K562 (cell line): ENCODE data around the gene SLC39A11. TPM values are rescaled to one million over a fixed set of nuclear protein-coding genes. Genes with fewer than 3 reads are reported as not detected.

Source experiments
- ATAC-seq: fragments of 200-7000 bp; cut with Tn5 transposase; 3 replicates; pipeline ENCODE4 v1.9.1; 2020; ENCODE audit warnings: moderate library complexity
- BruUV-seq: library from RNA; stranded (reverse); fragments of 400-500 nt; replicated peaks from 2 replicates; lab custom pipeline; 2021; lab: Mats Ljungman, UMichigan
- CTCF ChIA-PET: fragments of 300-600 bp; formaldehyde crosslinking; extraction: SDS; loops from one replicate; lab custom pipeline; 2021; ENCODE audit warnings: low intra/inter-chr PET ratio; lab: Yijun Ruan, JAX
- POLR2A ChIA-PET: fragments of 300-600, 350-650 bp; sonication (Branson Sonifier 250); formaldehyde crosslinking; extraction: SDS; loops from one replicate; lab custom pipeline; 2021; ENCODE audit warnings: antibody characterized with exemption, inconsistent platforms; lab: Yijun Ruan, JAX
- DNase-seq, 4 experiments: peaks; one replicate each; pipeline versions ENCODE4 v3.0.0 to v3.0.0-alpha.2; 2011 to 2018; ENCODE audit warnings: low spot score in 3 of 4, mixed read lengths in 3 of 4; ENCODE audit errors: extremely low read depth in 1 of 4
- FAIRE-seq: peaks from 2 replicates; lab custom pipeline; 2011; peaks lifted over from hg19 to GRCh38; lab: Jason Lieb, UNC
- H2AFZ ChIP-seq: 2 replicates; pipeline ENCODE4 v1.6.0; 2011; ENCODE audit warnings: low read depth, low read length, control low read depth, inconsistent platforms
- H3K27ac ChIP-seq: fragments of 200-600 bp; 3 replicates; pipeline ENCODE4 v1.8.0; 2011; ENCODE audit warnings: low read depth, mild to moderate bottlenecking, control low read depth, inconsistent platforms, low read length, moderate library complexity, mixed read lengths; ENCODE audit errors: extremely low read depth
- H3K27me3 ChIP-seq, 2 experiments: fragments of 300-600 bp in 1 of 2; 2 replicates in 1 of 2; 3 replicates in 1 of 2; pipeline versions ENCODE4 v1.6.0 to v1.8.0; 2011; ENCODE audit warnings: inconsistent platforms in 2 of 2, low read length in 2 of 2, mild to moderate bottlenecking in 1 of 2, mixed read lengths in 1 of 2, moderate library complexity in 1 of 2; ENCODE audit not compliant: control insufficient read depth in 2 of 2, insufficient read depth in 2 of 2
- H3K36me3 ChIP-seq: fragments of 300-600 bp; 3 replicates; pipeline ENCODE4 v1.8.0; 2011; ENCODE audit warnings: mild to moderate bottlenecking, low read length, inconsistent platforms; ENCODE audit not compliant: control insufficient read depth, insufficient read depth
- H3K4me1 ChIP-seq, 2 experiments: fragments of 200-600 bp in 1 of 2; replicated peaks in 1 of 2; 2 replicates in 1 of 2; 3 replicates in 1 of 2; pipeline versions ENCODE4 v1.5.1 to v1.8.0; 2011; ENCODE audit warnings: inconsistent platforms in 2 of 2, low read length in 2 of 2, mild to moderate bottlenecking in 1 of 2, mixed read lengths in 1 of 2, moderate library complexity in 1 of 2; ENCODE audit not compliant: control insufficient read depth in 2 of 2, insufficient read depth in 2 of 2
- H3K4me2 ChIP-seq: 2 replicates; pipeline ENCODE4 v1.6.1; 2011; ENCODE audit warnings: low read length, control low read depth, inconsistent platforms, mixed read lengths; ENCODE audit not compliant: insufficient read depth
- H3K4me3 ChIP-seq: fragments of 200-600 bp; sonication (generic), shearing (Covaris generic); 2 replicates; pipeline ENCODE4 v1.5.1; 2016; ENCODE audit warnings: control low read depth, inconsistent platforms
- H3K79me2 ChIP-seq: fragments of 200-600 bp; 3 replicates; pipeline ENCODE4 v1.8.0; 2011; ENCODE audit warnings: low read length, inconsistent platforms; ENCODE audit not compliant: control insufficient read depth, insufficient read depth
- H3K9ac ChIP-seq, 2 experiments: 2 replicates each; pipeline versions ENCODE4 v1.6.0 to v1.6.1; 2011; ENCODE audit warnings: low read depth in 2 of 2, low read length in 2 of 2, control low read depth in 1 of 2, inconsistent platforms in 1 of 2, mild to moderate bottlenecking in 1 of 2, mixed read lengths in 1 of 2; ENCODE audit not compliant: insufficient read depth in 1 of 2
- H3K9me1 ChIP-seq: one replicate; pipeline ENCODE4 v1.6.0; 2011; ENCODE audit warnings: inconsistent platforms, mild to moderate bottlenecking, low read length, moderate library complexity; ENCODE audit not compliant: control insufficient read depth, insufficient read depth
- H3K9me3 ChIP-seq: replicated peaks from 2 replicates; pipeline ENCODE4 v1.5.1; 2011; ENCODE audit warnings: low read depth, low read length, inconsistent platforms; ENCODE audit not compliant: control insufficient read depth, insufficient read depth
- H4K20me1 ChIP-seq: replicated peaks from 2 replicates; pipeline ENCODE4 v1.6.1; 2011; ENCODE audit warnings: low read length, inconsistent platforms, mixed read lengths; ENCODE audit not compliant: control insufficient read depth, insufficient read depth
- BMI1 ChIP-seq: fragments of 150-350 bp; IDR thresholded peaks from 2 replicates; pipeline ENCODE4 v1.6.1; 2014; ENCODE audit warnings: low read length
- CBX5 ChIP-seq: IDR thresholded peaks from 2 replicates; pipeline ENCODE4 v1.6.1; 2014; ENCODE audit warnings: low read depth, borderline replicate concordance
- SMAD2 ChIP-seq: fragments of 150-350 bp; IDR thresholded peaks from 2 replicates; pipeline ENCODE4 v1.6.1; 2014; ENCODE audit warnings: low read depth, mild to moderate bottlenecking, low read length
- WGBS: fragments of 100-300 bp; shearing (Covaris generic); methylation state at CpG from one replicate; pipeline ENCODE4 v1.1.6; 2016; ENCODE audit warnings: low coverage, mixed read lengths; ENCODE audit not compliant: insufficient coverage; ENCODE audit errors: missing lambda C conversion rate; 5-methylcytosine and 5-hydroxymethylcytosine counted together
- in situ Hi-C: fragments of 300-500 bp; cut with MboI; formaldehyde crosslinking; loops from 4 replicates; pipeline ENCODE4 v1.15.0; 2018; ENCODE audit warnings: inconsistent platforms, mixed read lengths
- intact Hi-C: fragments of 100-400 bp; cut with micrococcal nuclease; formaldehyde crosslinking; loops from 2 replicates; pipeline ENCODE4 v1.14.2; 2022
- polyA plus RNA-seq, 8 experiments: library from polyadenylated mRNA; depleted of rRNA in 4 of 8; stranded (reverse) in 5 of 8; unstranded in 3 of 8; fragments of >200 nt; fragmentation: Nextera tagmentation in 2 of 8; fragmentation: Illumina TruSeq in 1 of 8; extraction: Ambion mirVana in 2 of 8; extraction: Trizol in 1 of 8; gene quantifications; 2 replicates each; pipeline versions ENCODE4 v1.2.1 to v1.2.3, GENCODE V29; 2011 to 2014; ENCODE audit warnings: inconsistent platforms in 1 of 8, missing spikeins in 1 of 8
- total RNA-seq, 7 experiments: library from RNA; depleted of rRNA in 6 of 7; stranded (reverse); fragments of >200 nt in 6 of 7; fragmentation: Illumina TruSeq in 2 of 7; extraction: Trizol in 2 of 7; gene quantifications; 2 replicates each; pipeline versions ENCODE4 v1.2.1 to v1.2.3, GENCODE V29; 2011 to 2021; ENCODE audit warnings: low replicate concordance in 1 of 7
- TF ChIP-seq, protein P1 (sequence below): sonication (generic); formaldehyde crosslinking; IDR thresholded peaks from 2 replicates; pipeline ENCODE4 v1.5.0; 2020; ENCODE audit warnings: missing genetic modification reagents
- TF ChIP-seq, protein P2 (sequence below): fragments of 250-450 bp; sonication (Bioruptor Pico); IDR thresholded peaks from 2 replicates; pipeline ENCODE4 v1.5.0; 2022; ENCODE audit warnings: mild to moderate bottlenecking

Gene SLC39A11
- total and polyA plus RNA-seq, 9 of the 15 experiments (the other 6 are each of a cell fraction or from before 2014, with no cell fraction given): 10.5 to 26.4 (median 13.4) TPM

DNA sequence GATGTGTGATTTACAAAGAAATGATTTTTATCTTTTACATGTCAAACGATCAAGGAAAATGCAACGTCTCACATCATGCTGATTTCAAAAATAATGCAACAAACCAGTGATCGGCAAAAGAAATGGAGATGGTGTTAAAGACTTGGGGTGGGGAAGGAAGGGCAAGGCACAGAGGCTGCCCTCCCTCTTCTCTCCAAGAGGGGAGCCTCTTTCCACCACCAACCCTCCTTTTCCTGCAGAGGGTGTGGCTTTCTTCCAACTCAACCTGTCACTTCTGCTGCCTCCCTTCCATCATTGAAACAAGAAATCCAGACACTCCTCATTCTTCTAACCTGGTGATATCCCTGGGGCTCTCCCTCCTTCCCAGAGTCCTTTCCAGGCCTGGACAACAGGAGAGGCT, 320.8 kb downstream of the SLC39A11 start:
- Histone ChIP-seq H4K20me1 (no peaks in the 10 kb centered on the region), H3K4me2 (no peak overlapping the region), H3K9ac (no peak overlapping the region), H3K27me3 (no peaks in the 10 kb centered on the region), H3K9me3 (0 out of 2 replicates have a peak, but pooled peaks cover 2% of the 10 kb centered on the region), H2AFZ (no peak overlapping the region), H3K9me1 (no peaks in the 10 kb centered on the region), H3K4me3 (no peak overlapping the region), H3K4me1 (no peaks in the 10 kb centered on the region), H3K79me2 (no peaks in the 10 kb centered on the region), H3K36me3 (no peaks in the 10 kb centered on the region), H3K27ac (no peak overlapping the region)
- DNase-seq (no peak), FAIRE-seq (no peak), ATAC-seq (peak; percentile 60; the same call in 1 of the 3 replicates)
- no TSS peak for BruUV-seq
- ChIA-PET POLR2A (no interaction called here), CTCF (no interaction called here)
- TF ChIP-seq CBX5 (no peak), BMI1 (no peak), SMAD2 (no peak)
- TF ChIP-seq, protein P1, sequence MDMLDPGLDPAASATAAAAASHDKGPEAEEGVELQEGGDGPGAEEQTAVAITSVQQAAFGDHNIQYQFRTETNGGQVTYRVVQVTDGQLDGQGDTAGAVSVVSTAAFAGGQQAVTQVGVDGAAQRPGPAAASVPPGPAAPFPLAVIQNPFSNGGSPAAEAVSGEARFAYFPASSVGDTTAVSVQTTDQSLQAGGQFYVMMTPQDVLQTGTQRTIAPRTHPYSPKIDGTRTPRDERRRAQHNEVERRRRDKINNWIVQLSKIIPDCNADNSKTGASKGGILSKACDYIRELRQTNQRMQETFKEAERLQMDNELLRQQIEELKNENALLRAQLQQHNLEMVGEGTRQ (CRISPR knock-in tag): no peak
- TF ChIP-seq, protein P2, sequence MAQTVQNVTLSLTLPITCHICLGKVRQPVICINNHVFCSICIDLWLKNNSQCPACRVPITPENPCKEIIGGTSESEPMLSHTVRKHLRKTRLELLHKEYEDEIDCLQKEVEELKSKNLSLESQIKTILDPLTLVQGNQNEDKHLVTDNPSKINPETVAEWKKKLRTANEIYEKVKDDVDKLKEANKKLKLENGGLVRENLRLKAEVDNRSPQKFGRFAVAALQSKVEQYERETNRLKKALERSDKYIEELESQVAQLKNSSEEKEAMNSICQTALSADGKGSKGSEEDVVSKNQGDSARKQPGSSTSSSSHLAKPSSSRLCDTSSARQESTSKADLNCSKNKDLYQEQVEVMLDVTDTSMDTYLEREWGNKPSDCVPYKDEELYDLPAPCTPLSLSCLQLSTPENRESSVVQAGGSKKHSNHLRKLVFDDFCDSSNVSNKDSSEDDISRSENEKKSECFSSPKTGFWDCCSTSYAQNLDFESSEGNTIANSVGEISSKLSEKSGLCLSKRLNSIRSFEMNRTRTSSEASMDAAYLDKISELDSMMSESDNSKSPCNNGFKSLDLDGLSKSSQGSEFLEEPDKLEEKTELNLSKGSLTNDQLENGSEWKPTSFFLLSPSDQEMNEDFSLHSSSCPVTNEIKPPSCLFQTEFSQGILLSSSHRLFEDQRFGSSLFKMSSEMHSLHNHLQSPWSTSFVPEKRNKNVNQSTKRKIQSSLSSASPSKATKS (CRISPR knock-in tag): no peak
- in situ Hi-C loops (no loop called here), intact Hi-C loops (no loop called here)
- 60% methylated on average over 3 of the region's 3 CpGs for WGBS
